ENCODE data around the gene KLHL35.

KLHL35 gene

GRCh38 chr11:75403983-75404658 is 28.9 kb downstream of the KLHL35 start:
- peak overlapping the region; percentile 100 for H3K27ac Mint-ChIP-seq

GRCh38 chr11:75403037-75403436 is 30.0 kb downstream of the KLHL35 start:
- DNase-seq: no peak
- ATAC-seq: no peak
- Mint-ChIP-seq H3K27ac (peak overlapping the region; percentile 100), H3K27me3 (no peaks in the 10 kb centered on the region), H3K9me3 (no peaks in the 10 kb centered on the region), H3K4me1 (peaks cover 67% of the 10 kb centered on the region), H3K36me3 (ENCODE audit: low read depth) (peaks cover 86% of the 10 kb centered on the region), H3K4me3 (peak overlapping the region; percentile 98)

More at GRCh38 chr11:75403983-75404658, 28.9 kb downstream of the KLHL35 start:
- Mint-ChIP-seq H3K4me3 (peak overlapping the region; percentile 98), H3K36me3 (ENCODE audit: low read depth) (peaks cover 92% of the 10 kb centered on the region), H3K27me3 (no peaks in the 10 kb centered on the region), H3K4me1 (peaks cover 67% of the 10 kb centered on the region), H3K9me3 (no peaks in the 10 kb centered on the region)
- ATAC-seq (peak; percentile 64), DNase-seq (no peak)

GRCh38 chr11:75402002-75402773 is 30.8 kb downstream of the KLHL35 start:
- H3K36me3 Mint-ChIP-seq (ENCODE audit: low read depth): peaks cover 80% of the 10 kb centered on the region
- H3K27me3 Mint-ChIP-seq: no peaks in the 10 kb centered on the region
- H3K9me3 Mint-ChIP-seq: no peaks in the 10 kb centered on the region
- H3K27ac Mint-ChIP-seq: peak overlapping the region; percentile 100
- DNase-seq (no peak), ATAC-seq (no peak)
- H3K4me1 Mint-ChIP-seq: peaks cover 64% of the 10 kb centered on the region
- H3K4me3 Mint-ChIP-seq: peak overlapping the region; percentile 98

- DNase-seq (no peak), ATAC-seq (no peak)
- peaks cover 50% of the 10 kb centered on the region for H3K4me1 Mint-ChIP-seq
- peaks cover 61% of the 10 kb centered on the region for H3K36me3 Mint-ChIP-seq (ENCODE audit: low read depth)
- peak overlapping the region; percentile 100 for H3K27ac Mint-ChIP-seq
- H3K4me3 Mint-ChIP-seq: peak overlapping the region; percentile 98
- H3K9me3 Mint-ChIP-seq: no peaks in the 10 kb centered on the region
- peaks cover 3% of the 10 kb centered on the region for H3K27me3 Mint-ChIP-seq
These were observed 32.7 kb downstream of the KLHL35 start for GRCh38 chr11:75400146-75400865.

GRCh38 chr11:75399344-75400145 is 33.5 kb downstream of the KLHL35 start, which contains the start of gene RPS3:
TSS of gene RPS3 (plus strand) at chr11:75399518. CDS start at chr11:75399548, 30 bp downstream.
- Mint-ChIP-seq H3K36me3 (ENCODE audit: low read depth) (peaks cover 55% of the 10 kb centered on the region), H3K27me3 (peaks cover 3% of the 10 kb centered on the region), H3K27ac (peak within 1 kb of the TSS; percentile 100), H3K4me3 (peak within 1 kb of the TSS; percentile 98), H3K4me1 (peaks cover 44% of the 10 kb centered on the region), H3K9me3 (no peaks in the 10 kb centered on the region)
- peak; percentile 87 for ATAC-seq
- peak; percentile 88 for DNase-seq

- DNase-seq: no peak
- ATAC-seq: no peak
- Mint-ChIP-seq H3K4me1 (peaks cover 38% of the 10 kb centered on the region), H3K27me3 (peaks cover 3% of the 10 kb centered on the region), H3K36me3 (ENCODE audit: low read depth) (peaks cover 49% of the 10 kb centered on the region), H3K27ac (peak overlapping the region; percentile 100), H3K9me3 (no peaks in the 10 kb centered on the region), H3K4me3 (peak overlapping the region; percentile 98)
These were observed 34.1 kb downstream of the KLHL35 start for GRCh38 chr11:75398906-75399305.

- peaks cover 2% of the 10 kb centered on the region for H3K4me1 Mint-ChIP-seq
- peak; percentile 57 for ATAC-seq
These were observed 38.7 kb downstream of the KLHL35 start for GRCh38 chr11:75394085-75394840.

GRCh38 chr11:75389925-75390324 is 43.1 kb downstream of the KLHL35 start:
- ATAC-seq: no peak
- H3K4me1 Mint-ChIP-seq: no peaks in the 10 kb centered on the region
- H3K27ac Mint-ChIP-seq: no peak overlapping the region
- no peaks in the 10 kb centered on the region for H3K9me3 Mint-ChIP-seq
- no peak overlapping the region for H3K4me3 Mint-ChIP-seq
- H3K27me3 Mint-ChIP-seq: peaks cover 4% of the 10 kb centered on the region
- H3K36me3 Mint-ChIP-seq (ENCODE audit: low read depth): no peaks in the 10 kb centered on the region
- no peak for DNase-seq

More at GRCh38 chr11:75394085-75394840, 38.7 kb downstream of the KLHL35 start:
- Mint-ChIP-seq H3K9me3 (no peaks in the 10 kb centered on the region), H3K4me3 (no peak overlapping the region), H3K27me3 (peaks cover 6% of the 10 kb centered on the region), H3K36me3 (ENCODE audit: low read depth) (peaks cover 2% of the 10 kb centered on the region), H3K27ac (no peak overlapping the region)
- DNase-seq: no peak

GRCh38 chr11:75389276-75389605 is 43.8 kb downstream of the KLHL35 start:
- no peak for ATAC-seq
- no peak overlapping the region for H3K27ac Mint-ChIP-seq
- peaks cover 4% of the 10 kb centered on the region for H3K27me3 Mint-ChIP-seq
- no peaks in the 10 kb centered on the region for H3K9me3 Mint-ChIP-seq
- H3K36me3 Mint-ChIP-seq (ENCODE audit: low read depth): no peaks in the 10 kb centered on the region
- H3K4me3 Mint-ChIP-seq: no peak overlapping the region
- H3K4me1 Mint-ChIP-seq: peaks cover 4% of the 10 kb centered on the region
- DNase-seq: no peak

- Mint-ChIP-seq H3K36me3 (ENCODE audit: low read depth) (no peaks in the 10 kb centered on the region), H3K4me1 (peaks cover 10% of the 10 kb centered on the region), H3K27ac (no peak overlapping the region), H3K9me3 (no peaks in the 10 kb centered on the region), H3K4me3 (no peak overlapping the region), H3K27me3 (peaks cover 4% of the 10 kb centered on the region)
- ATAC-seq (peak; percentile 73), DNase-seq (peak; percentile 70)
These were observed 44.4 kb downstream of the KLHL35 start for GRCh38 chr11:75388386-75389275.

GRCh38 chr11:75387736-75388294 is 45.2 kb downstream of the KLHL35 start:
- ATAC-seq (no peak), DNase-seq (no peak)
- no peak overlapping the region for H3K4me3 Mint-ChIP-seq
- H3K9me3 Mint-ChIP-seq: no peaks in the 10 kb centered on the region
- H3K27ac Mint-ChIP-seq: no peak overlapping the region
- peaks cover 4% of the 10 kb centered on the region for H3K27me3 Mint-ChIP-seq
- no peaks in the 10 kb centered on the region for H3K36me3 Mint-ChIP-seq (ENCODE audit: low read depth)
- H3K4me1 Mint-ChIP-seq: peaks cover 17% of the 10 kb centered on the region

GRCh38 chr11:75386942-75387630 is 45.9 kb downstream of the KLHL35 start:
- Mint-ChIP-seq H3K27ac (no peak overlapping the region), H3K4me3 (no peak overlapping the region), H3K4me1 (peaks cover 17% of the 10 kb centered on the region), H3K36me3 (ENCODE audit: low read depth) (no peaks in the 10 kb centered on the region), H3K9me3 (no peaks in the 10 kb centered on the region), H3K27me3 (peaks cover 4% of the 10 kb centered on the region)
- ATAC-seq (no peak), DNase-seq (no peak)

All from activated naive CD8-positive, alpha-beta T cell treated with anti-CD3 and anti-CD28 coated beads, Interleukin-2, amount 50 U/mL, for 24 hours (primary cell).